Measurements from ENCODE around the gene SAMD10.

SAMD10 gene

GRCh38 chr20:63942969-63943807 lies 36.3 kb downstream of the SAMD10 start:
- TF ChIP-seq, protein P1, sequence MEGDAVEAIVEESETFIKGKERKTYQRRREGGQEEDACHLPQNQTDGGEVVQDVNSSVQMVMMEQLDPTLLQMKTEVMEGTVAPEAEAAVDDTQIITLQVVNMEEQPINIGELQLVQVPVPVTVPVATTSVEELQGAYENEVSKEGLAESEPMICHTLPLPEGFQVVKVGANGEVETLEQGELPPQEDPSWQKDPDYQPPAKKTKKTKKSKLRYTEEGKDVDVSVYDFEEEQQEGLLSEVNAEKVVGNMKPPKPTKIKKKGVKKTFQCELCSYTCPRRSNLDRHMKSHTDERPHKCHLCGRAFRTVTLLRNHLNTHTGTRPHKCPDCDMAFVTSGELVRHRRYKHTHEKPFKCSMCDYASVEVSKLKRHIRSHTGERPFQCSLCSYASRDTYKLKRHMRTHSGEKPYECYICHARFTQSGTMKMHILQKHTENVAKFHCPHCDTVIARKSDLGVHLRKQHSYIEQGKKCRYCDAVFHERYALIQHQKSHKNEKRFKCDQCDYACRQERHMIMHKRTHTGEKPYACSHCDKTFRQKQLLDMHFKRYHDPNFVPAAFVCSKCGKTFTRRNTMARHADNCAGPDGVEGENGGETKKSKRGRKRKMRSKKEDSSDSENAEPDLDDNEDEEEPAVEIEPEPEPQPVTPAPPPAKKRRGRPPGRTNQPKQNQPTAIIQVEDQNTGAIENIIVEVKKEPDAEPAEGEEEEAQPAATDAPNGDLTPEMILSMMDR (IDR thresholded peaks at IDR 0.05; ENCODE audit: low read depth, low read length), result no peak
- no peak overlapping the region for H3K4me3 ChIP-seq (ENCODE audit: low read depth, low read length)

DNA sequence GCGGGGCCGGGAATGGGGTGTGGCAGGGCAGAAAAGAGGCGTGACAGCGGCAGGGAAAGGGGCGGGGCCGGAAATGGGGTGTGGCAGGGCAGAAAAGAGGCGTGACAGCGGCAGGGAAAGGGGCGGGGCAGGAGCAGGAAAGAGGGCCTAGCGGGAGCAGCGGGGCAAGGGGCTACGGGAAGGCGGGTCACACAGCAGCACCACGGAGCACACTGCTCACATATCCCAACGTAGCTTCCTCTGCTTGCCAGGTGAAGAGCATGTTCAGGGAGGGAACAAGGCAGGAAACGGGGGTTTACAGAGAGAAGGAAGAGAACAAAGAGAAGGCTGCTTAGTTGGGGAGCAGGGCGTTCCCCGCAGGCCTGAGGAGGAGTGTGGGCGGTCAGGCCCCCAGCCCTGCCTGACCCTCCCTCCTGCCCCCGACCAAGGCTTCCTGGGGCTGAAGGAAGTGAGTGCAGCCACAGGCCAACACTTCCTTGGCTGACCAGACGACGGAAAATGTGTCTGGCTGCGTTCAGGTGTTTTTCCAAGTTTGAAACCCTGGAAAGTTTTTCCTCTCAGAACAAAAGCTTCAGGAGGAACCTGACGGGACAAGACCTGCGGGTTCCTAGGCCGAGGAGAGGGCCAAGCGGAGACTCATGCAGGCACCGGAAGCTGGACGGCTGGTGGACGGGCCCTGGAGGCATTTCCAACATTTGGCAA lies 37.0 kb downstream of the SAMD10 start:
- no peak overlapping the region for H3K4me3 ChIP-seq (ENCODE audit: low read depth, low read length)
- TF ChIP-seq, protein P1 (IDR thresholded peaks at IDR 0.05; ENCODE audit: low read depth, low read length), result no peak

- no peak overlapping the region for H3K4me3 ChIP-seq (ENCODE audit: low read depth, low read length)
- TF ChIP-seq, protein P1 (IDR thresholded peaks at IDR 0.05; ENCODE audit: low read depth, low read length), result no peak
These were observed 38.0 kb downstream of the SAMD10 start for GRCh38 chr20:63941282-63942081.

DNA sequence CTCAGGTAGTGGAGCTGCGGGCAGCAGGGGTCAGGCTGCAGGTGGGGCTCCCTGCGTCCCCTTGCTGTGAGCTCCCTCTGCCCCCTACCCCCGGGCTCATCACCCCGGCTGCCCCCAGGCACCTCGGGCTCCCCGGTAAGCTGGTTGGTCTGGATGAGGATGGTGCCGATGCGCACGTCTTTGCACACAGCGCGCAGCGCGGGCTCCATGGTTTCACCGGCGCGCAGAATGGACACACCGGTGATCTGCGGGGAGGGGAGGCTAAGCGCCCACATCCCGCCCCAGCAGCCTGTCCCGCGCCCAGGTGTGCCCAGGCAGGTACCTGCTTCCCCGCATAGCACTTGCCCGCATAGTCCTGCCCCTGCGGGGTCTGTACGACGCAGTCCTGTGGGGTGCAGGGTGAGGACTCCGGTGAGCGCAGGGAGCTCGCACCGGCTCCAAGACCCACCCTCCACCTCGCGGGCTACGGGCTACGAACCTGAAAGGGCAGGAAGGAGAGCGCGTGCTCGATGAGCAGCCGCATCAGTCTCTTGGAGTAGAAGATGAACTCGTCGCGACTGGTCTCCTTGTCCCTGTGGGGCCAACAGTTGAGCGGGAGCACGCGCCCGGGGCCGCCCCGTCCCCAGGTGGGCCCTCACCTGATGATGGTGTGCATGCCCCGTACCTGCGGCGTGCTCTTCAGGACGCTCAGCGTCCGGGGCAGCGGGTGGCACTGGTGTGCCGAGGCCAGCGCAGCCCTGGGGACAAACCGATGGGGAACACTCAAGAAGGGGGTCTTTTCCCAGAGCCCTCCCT lies 38.8 kb downstream of the SAMD10 start:
- TF ChIP-seq, protein P1 (IDR thresholded peaks at IDR 0.05; ENCODE audit: low read depth, low read length), result no peak
- no peak overlapping the region for H3K4me3 ChIP-seq (ENCODE audit: low read depth, low read length)

- H3K4me3 ChIP-seq (ENCODE audit: low read depth, low read length), result no peak overlapping the region
- TF ChIP-seq, protein P1 (IDR thresholded peaks at IDR 0.05; ENCODE audit: low read depth, low read length), result no peak
These were observed 39.4 kb downstream of the SAMD10 start for GRCh38 chr20:63940071-63940471.

DNA sequence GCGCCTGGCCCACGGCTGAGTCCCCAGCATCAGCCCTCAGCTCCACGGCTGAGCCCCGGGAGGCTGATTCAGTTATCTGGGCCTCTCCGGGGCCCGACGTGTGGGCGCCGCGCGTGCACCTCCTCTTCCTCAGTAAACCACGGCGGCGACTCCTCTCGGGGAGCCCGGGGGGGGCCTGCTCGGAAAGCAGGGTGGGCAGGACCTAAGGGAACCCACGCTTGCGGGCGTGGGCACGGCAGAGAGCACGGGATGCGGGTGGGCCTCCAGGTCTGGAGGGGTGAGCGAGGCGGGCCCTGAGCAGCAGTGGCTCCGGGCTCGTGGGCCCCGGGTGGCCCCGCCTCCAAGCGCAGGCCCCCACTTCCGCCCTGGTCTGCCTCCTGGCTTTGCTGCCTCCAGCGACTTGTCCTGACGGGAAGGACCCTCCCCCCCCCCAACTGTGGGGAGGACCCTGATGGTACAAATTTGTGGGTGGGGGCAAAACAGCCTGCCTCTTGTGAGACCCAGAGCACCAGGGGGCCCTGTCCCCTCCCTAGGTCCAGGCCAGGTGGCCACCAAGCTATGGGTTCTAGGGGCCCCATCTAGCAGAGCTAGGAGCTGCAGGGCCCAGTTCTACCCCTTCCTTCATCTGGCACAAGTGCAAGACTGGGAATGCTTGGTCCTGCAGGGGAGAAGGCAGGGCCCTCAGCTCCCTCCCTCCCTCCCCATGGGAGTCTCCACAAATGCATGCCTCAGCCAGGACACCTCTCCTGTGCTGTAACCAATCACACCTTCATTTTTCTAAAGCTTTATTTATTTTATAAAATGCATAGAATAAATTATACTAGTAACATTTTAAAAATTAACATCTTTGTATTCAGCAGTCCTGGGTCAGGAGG lies 40.1 kb downstream of the SAMD10 start:
- H3K4me3 ChIP-seq (ENCODE audit: low read depth, low read length), result no peak overlapping the region
- TF ChIP-seq, protein P1 (IDR thresholded peaks at IDR 0.05; ENCODE audit: low read depth, low read length), result no peak

Measured in WI38 (cell line).